GM06990 (cell line): ENCODE results near the gene TIMM50.

Experiments used
- DNase-seq: peaks from one replicate; pipeline ENCODE4 v3.0.0-alpha.2; 2011; ENCODE audit not compliant: insufficient read length; ENCODE audit errors: extremely low read depth
- H3K27me3 ChIP-seq: replicated peaks from 2 replicates; pipeline ENCODE4 v1.6.0; 2011; ENCODE audit warnings: low read length; ENCODE audit not compliant: control insufficient read depth, insufficient read depth
- H3K36me3 ChIP-seq: 2 replicates; pipeline ENCODE4 v1.5.1; 2011; ENCODE audit warnings: low read length; ENCODE audit not compliant: control insufficient read depth, insufficient read depth
- H3K4me3 ChIP-seq: replicated peaks from 2 replicates; pipeline ENCODE4 v1.5.1; 2011; ENCODE audit warnings: low read depth, mild to moderate bottlenecking, control low read depth, low read length
- TF ChIP-seq, protein P1 (sequence below): IDR thresholded peaks from 2 replicates; pipeline ENCODE4 v1.5.1; 2011; ENCODE audit warnings: low read length, control low read depth, mild to moderate bottlenecking, inconsistent platforms; ENCODE audit not compliant: insufficient read depth, poor library complexity, severe bottlenecking

The TIMM50 gene

GRCh38 chr19:39481676-39482075 lies 1.0 kb downstream of the TIMM50 start:
- TF ChIP-seq, protein P1, sequence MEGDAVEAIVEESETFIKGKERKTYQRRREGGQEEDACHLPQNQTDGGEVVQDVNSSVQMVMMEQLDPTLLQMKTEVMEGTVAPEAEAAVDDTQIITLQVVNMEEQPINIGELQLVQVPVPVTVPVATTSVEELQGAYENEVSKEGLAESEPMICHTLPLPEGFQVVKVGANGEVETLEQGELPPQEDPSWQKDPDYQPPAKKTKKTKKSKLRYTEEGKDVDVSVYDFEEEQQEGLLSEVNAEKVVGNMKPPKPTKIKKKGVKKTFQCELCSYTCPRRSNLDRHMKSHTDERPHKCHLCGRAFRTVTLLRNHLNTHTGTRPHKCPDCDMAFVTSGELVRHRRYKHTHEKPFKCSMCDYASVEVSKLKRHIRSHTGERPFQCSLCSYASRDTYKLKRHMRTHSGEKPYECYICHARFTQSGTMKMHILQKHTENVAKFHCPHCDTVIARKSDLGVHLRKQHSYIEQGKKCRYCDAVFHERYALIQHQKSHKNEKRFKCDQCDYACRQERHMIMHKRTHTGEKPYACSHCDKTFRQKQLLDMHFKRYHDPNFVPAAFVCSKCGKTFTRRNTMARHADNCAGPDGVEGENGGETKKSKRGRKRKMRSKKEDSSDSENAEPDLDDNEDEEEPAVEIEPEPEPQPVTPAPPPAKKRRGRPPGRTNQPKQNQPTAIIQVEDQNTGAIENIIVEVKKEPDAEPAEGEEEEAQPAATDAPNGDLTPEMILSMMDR = no peak
- peaks cover 11% of the 10 kb centered on the region for H3K36me3 ChIP-seq
- DNase-seq = no peak
- H3K4me3 ChIP-seq = peak overlapping the region; percentile 77
- H3K27me3 ChIP-seq = no peaks in the 10 kb centered on the region

DNA sequence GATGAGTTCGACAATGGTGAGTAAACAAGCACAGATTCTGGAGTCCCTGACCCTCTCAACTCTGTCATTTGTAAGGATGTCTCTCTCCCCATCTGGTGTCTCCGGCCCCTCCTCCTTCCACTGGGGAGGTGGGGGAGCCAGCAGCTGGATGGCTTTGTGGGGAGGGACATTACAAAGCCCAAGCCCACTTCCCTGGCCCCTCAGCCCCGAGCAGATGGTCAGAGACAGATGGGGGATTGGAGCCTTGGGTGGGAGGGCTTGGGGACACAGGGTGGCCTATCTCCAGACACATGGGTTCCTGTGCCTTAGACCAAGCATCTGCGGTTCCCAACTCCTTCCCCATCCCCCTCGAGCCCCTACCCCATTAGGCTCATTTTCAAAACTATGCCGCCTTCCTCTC lies 2.5 kb downstream of the TIMM50 start:
- DNase-seq = no peak
- Histone ChIP-seq H3K36me3 (peaks cover 14% of the 10 kb centered on the region), H3K4me3 (no peak overlapping the region), H3K27me3 (no peaks in the 10 kb centered on the region)
- TF ChIP-seq, protein P1 = no peak

GRCh38 chr19:39489756-39490155 lies 9.1 kb downstream of the TIMM50 start:
- no peaks in the 10 kb centered on the region for H3K27me3 ChIP-seq
- DNase-seq = no peak
- TF ChIP-seq, protein P1 = no peak
- H3K36me3 ChIP-seq = peaks cover 26% of the 10 kb centered on the region
- no peak overlapping the region for H3K4me3 ChIP-seq

DNA sequence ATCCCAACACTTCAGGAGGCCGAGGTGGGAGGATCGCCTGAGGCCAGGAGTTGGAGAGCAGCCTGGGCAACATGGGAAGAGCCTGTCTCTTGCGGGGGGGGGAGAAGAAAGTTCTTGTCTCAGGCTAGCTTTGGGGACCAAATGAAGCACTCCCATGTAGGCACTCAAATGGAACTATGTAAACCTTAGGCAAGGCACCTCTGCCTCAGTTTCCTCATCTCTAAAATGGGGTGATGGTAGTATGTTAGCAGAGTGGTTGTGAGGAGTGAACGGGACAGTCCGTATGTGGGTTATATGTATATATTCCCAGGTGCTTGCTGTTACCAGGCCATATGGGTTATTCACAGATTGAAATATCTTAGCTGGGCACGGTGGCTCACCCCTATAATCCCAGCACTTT lies 11.6 kb downstream of the TIMM50 start:
- TF ChIP-seq, protein P1 = no peak
- Histone ChIP-seq H3K27me3 (no peaks in the 10 kb centered on the region), H3K4me3 (no peak overlapping the region), H3K36me3 (peaks cover 15% of the 10 kb centered on the region)
- no peak for DNase-seq

GRCh38 chr19:39492788-39493187 lies 12.2 kb downstream of the TIMM50 start:
- TF ChIP-seq, protein P1 = no peak
- no peak for DNase-seq
- peaks cover 15% of the 10 kb centered on the region for H3K36me3 ChIP-seq

GRCh38 chr19:39494661-39495060 lies 14.0 kb downstream of the TIMM50 start:
- Histone ChIP-seq H3K4me3 (no peak overlapping the region), H3K27me3 (no peaks in the 10 kb centered on the region; the same call in 1 of the 2 replicates), H3K36me3 (peaks cover 7% of the 10 kb centered on the region)
- no peak for DNase-seq
- TF ChIP-seq, protein P1 = no peak

More at GRCh38 chr19:39492788-39493187, 12.2 kb downstream of the TIMM50 start:
- Histone ChIP-seq H3K27me3 (no peaks in the 10 kb centered on the region), H3K4me3 (no peak overlapping the region)
